GM19463 (cell line): ENCODE results near the gene FIS1.
"Not testable (repeated sequence)": the region's sequence is repeated elsewhere in the genome, so short reads cannot be mapped to it uniquely, and the experiment has no call there.

Experiments used
- ATAC-seq: cut with Tn5 transposase; IDR thresholded peaks from one replicate; pipeline ENCODE4 v1.9.1; 2021; ENCODE audit warnings: mild to moderate bottlenecking, moderate library complexity; ENCODE audit not compliant: unreplicated experiment

The FIS1 gene

GRCh38 chr7:101206665-101207042 lies 38.2 kb downstream of the FIS1 start:
- ATAC-seq, result no peak

- no peak for ATAC-seq
These were observed 38.8 kb downstream of the FIS1 start for GRCh38 chr7:101205901-101206664.

GRCh38 chr7:101203740-101204738 lies 40.8 kb downstream of the FIS1 start:
- ATAC-seq, result not testable (repeated sequence)

GRCh38 chr7:101202603-101202918 lies 42.3 kb downstream of the FIS1 start:
- no peak for ATAC-seq

GRCh38 chr7:101201695-101202602 lies 42.9 kb downstream of the FIS1 start:
- ATAC-seq, result no peak

GRCh38 chr7:101200862-101201599 lies 43.9 kb downstream of the FIS1 start, which contains the start of gene MOGAT3:
MOGAT3 (minus strand) TSS chr7:101201036; CDS start chr7:101200854, 182 bp downstream.
- no peak for ATAC-seq

GRCh38 chr7:101200504-101200861 lies 44.4 kb downstream of the FIS1 start:
- no peak for ATAC-seq

GRCh38 chr7:101199522-101199921 lies 45.4 kb downstream of the FIS1 start:
- ATAC-seq, result not testable (repeated sequence)

GRCh38 chr7:101198476-101198875 lies 46.4 kb downstream of the FIS1 start:
- no peak for ATAC-seq

GRCh38 chr7:101197991-101198390 lies 46.9 kb downstream of the FIS1 start:
- ATAC-seq, result no peak

- ATAC-seq, result no peak
These were observed 49.0 kb downstream of the FIS1 start for GRCh38 chr7:101195884-101196283.
